HG03442 (cell line): ENCODE data around the gene BIN1.

Experiments
- ATAC-seq: cut with Tn5 transposase; IDR thresholded peaks from one replicate; pipeline ENCODE4 v1.9.1; 2021; ENCODE audit warnings: mild to moderate bottlenecking, moderate library complexity; ENCODE audit not compliant: unreplicated experiment

BIN1 gene

DNA sequence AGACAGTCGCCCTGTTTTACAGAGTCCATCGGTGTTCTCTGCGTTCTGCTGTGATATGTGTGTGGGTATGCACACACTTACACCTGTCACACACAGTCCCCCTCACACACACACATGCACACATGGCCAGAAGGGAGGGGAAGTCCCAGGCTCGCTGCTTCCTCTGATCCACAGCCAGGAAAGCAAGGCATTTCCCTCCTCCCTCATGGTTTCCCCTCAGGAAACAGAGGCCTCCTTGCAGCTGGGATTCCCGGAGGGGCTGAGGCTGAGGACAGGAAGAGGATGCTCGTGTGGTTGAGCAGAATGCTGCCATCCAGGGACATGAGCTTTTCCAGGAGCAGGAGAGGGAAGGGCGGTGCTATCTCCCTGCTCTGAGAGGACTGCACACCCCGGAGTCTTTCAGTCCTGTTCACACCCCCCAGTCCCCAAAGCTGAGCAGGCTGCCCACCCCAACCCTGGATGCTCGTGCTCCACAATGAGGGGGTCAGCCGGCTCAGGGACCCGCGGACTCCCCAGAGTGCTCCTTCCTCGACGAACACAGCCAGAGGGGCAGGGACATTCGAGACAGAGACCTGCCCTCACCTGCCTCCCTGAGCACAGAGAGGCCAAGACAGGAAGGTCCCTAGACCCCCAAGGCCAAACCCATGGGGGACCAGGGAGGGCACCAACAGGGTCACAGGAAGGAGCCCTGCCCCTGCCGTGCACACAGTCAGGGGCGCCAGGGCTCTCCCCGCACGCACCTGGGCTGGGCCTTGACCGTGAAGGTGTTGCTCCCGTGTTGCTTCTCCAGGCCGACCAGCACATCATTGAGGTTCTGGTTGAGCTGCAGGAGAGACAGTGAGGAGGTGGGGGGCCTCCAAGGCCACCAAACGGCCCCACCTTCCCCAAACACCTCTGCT is 45.3 kb downstream of the BIN1 start:
- ATAC-seq, result no peak

GRCh38 chr2:127060264-127060945 is 46.5 kb downstream of the BIN1 start:
- ATAC-seq, result no peak

DNA sequence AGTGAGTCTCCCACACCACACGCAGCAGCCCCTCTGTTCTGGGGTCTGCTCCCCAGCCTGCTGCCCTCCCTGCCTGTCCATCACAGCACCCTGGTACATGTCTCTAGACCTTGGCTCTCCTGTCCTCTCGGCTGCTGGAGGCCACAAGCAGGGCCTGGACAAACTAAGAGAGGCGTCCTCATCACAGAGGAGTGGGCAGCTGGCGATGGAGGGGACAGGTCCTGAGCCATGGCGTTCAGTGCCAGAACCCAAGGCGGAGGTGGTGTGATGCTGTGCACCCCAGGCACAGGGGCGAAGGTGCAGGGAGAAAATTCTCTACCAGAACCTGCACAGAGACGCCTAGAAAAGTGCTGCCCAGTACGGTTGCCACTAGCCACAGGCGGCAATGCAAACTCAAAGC is 47.4 kb downstream of the BIN1 start:
- no peak for ATAC-seq

GRCh38 chr2:127058954-127059252 is 48.1 kb downstream of the BIN1 start:
- ATAC-seq, result no peak

- no peak for ATAC-seq
These were observed 48.6 kb downstream of the BIN1 start for GRCh38 chr2:127058246-127058953.

DNA sequence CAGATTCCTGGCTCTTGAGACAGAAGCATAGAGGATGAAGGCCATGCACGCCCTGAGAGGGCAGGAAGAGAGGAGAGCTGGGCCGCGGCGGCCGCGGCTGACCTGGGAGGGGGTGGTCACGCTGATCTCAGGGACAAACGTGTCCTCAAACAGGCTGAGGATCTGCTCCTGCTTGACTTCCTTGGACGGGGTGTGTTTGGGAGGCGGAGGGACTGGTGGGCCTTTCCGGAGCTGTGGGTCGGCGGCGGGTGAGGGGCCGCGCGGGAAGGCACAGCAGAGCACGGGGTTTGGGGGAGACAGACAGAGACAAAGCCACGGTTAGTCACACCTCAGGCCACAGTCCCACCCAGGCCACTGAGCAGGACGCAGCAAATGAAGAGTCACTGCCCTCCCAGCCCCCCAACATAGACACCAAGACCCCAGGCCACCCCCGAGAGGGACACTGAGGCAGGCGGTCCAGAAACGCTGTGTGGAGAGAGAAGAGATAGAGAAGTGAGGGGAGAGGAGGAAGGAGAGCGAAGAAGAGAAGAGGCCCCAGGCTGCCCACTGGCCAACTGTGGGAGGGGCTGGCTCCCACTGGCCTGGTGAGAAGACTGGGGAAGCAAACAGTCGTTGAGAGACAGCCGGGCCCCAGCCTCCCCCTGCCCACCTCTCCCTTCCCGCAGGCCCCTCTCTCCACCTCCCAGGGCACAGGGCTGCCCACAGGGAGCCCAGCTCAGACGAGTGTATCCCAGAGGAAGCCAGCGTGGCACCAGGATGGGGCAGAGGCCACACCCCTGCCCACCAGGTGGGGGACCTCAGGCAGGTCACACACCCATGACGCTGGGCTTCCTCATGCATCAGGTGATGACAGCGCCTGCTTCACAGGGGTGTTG is 49.3 kb downstream of the BIN1 start:
- ATAC-seq, result no peak

DNA sequence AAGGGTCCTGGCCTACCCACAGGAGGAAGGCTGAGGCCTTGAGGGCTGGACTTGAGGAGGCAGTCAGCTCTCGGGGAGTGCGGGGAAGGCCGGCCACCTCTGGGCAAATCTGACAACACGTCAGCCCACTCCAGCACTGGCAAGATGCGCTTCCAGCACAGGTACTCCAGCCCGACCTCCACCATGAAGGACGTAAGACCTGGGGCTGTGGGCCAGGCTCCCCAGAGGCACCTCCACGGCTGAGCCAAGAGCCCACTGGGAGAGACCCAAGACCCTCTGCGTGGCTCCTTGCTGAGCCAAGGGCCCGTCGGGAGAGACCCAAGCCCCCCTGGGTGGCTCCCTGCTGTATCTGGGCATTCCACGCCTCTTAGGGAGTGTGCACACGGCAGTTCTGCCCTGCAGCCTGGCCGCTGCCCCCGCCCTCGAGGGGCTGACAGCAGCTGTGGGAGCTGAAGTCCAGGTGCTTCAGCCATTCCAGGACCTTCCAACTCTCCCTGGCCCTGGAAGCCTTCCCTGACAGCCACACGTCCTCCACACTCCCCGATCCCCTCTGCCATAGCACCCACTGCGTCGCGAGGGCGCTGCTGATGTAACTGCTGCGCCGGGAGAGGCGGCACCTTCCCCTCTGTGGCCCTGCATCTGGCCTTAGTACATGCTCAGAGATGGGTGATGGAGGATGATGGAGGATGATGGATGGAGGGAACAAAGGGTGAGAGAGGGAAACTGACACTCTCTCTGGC is 50.2 kb downstream of the BIN1 start:
- ATAC-seq, result no peak

DNA sequence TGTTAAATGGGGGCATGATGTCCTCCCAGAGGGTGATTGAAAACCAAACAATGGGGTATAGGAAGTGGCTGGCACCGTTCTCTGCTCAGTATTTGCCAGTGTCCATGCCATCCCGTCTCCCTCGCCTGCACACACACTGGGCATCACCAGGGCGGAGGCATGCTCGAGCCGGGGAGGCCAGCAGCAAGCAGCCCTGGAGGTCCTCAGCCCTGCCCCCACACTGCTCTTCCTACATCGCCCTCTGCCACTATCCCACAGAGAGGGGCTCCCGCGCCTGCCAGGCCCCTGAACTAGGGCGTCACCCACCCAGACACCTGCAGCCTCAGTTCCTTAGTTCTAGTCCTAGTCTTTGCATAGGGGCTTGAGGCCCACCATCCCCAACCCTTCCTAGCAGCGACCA is 50.9 kb downstream of the BIN1 start:
- ATAC-seq, result no peak

DNA sequence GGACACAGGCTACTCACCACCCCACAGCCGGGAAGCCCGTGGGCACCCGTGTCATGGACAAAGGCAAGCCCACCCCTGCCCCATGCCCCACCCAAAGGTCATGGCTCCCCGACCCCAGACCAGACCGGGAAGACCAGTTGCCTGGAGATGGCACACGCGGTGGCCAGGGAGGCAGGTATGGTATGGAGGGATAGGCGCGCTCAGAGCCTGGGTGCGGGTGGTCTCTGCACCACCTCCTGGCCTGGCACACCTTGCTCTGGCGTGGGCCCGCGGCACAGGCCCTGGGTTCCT is 51.2 kb downstream of the BIN1 start:
- ATAC-seq, result no peak

DNA sequence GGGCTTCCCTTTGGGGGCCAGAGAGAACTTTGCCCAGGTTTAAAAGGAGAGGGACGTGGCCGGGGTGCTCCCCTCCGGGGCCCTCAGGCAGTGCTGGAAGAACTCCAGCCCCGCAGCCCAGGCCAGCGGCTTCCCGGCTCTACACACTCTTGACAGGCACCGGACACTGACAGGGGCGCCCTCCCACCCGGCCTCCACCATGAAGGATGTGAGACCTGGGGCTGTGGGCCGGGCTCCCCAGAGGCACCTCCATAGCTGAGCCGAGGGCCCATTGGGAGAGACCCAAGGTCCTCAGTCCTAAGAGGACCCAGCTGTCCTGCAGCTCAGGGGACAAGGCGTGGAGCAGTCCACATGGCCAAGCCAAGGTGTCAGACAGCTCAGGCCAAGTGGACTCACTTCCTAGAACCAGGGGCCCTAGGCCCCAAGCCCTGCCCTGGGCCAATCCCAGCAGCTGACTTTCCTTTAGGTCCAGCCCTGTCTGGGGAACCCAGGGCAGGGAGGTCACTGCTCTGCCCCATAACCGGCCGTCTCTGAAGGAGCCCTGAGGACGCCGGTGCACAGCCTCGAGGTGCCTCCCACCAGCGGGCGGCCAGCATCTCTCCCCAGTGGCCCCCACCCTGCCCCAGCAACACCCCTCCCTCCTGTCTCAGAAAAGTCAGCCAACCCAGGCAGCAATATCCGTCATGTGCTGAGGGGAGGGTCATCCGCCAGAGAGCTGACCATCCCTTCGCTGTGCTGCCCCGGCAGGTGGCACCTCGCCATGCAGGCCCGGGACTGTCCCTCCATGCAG is 51.8 kb downstream of the BIN1 start:
- ATAC-seq, result no peak

DNA sequence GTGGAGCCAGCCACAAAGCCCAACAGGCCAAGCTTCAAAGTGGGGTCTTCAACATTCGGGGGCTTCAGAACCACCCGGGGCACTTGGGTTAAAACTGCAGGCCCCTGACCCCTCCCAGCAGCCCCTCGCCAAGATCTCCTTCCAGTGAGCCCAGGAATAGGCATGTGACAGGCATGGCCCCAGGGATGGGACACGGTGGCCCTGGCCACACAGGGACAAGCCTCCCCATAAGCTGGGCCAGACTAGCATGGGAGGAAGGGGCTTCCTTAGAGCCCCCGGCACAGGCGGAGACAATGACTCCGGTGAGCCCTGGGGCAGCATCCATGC is 52.4 kb downstream of the BIN1 start:
- no peak for ATAC-seq

DNA sequence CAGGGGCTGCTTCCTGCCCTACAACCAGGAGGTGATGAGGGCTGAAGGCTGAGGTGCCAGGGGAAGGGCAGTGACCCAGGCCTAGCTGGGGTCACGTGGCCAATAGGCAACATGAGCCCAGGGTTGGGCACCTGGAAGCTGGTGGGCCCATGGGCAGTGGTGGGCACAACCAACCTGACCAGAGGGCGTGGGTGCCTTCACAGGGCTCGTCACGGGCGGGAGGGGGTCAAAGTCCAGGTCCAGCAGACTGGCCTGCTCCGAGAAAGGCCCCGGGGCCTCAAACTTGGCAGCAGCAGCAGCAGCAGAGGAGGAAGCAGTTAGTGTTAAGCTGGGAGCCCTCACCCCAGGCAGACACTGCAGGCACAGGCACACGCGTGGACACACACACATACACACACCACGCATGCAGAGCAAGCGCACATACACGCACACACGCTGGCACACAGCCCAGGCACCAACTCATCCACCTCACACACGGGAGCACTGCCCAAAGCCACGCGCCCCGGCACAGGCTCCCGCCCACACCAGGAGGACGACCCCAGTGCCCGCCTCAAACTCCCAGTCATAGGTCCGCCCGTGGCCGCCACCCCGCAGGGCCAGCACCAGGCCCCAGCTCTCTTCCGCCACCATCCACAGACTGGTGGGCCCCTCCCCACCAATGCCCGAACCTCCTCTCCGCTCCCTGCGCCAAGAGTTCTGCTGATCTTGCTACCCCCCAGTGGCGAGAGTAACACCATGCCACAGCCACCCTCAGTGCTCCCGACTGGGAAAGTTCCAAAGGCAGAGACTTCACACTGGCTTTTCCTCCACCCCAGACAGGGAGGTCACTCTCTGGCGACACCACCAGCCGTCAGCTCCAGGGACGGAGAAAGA is 53.0 kb downstream of the BIN1 start:
- no peak for ATAC-seq

- no peak for ATAC-seq
These were observed 53.9 kb downstream of the BIN1 start for GRCh38 chr2:127052771-127053691.

DNA sequence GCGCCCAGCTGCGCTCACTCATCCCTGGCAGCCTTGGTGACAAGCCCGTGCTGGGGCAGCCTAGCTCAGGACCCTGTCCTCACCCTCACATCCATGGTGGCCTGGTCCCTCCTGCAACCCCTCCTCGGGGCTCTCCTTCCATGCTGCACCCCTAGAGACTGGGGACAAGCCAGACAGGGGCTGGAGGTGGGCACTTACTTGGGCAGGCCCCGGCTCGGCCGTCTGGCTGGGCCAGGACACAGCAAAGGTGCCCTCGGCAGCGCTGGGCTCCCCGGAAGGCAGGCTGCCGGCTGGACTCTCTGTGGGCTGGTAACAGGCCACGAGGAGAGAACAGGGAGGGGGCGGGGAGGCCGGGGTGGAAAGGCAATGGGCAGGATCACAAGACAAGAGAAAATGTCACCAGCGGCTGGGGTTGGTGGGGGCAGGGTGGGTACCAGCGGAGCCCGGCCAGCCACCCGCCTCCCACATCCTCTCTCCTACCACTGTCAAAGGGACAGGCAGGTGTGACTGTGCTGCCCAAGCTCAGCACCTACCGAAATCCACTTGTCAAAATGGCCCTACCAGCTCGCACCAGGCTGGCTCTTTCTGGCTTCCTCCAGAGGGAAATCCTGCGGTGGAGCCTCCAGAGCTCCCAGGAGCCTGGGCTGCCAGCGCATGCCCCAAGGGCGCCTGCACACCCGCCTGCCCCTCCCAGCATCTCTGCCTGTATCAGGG is 54.7 kb downstream of the BIN1 start:
- ATAC-seq, result no peak

DNA sequence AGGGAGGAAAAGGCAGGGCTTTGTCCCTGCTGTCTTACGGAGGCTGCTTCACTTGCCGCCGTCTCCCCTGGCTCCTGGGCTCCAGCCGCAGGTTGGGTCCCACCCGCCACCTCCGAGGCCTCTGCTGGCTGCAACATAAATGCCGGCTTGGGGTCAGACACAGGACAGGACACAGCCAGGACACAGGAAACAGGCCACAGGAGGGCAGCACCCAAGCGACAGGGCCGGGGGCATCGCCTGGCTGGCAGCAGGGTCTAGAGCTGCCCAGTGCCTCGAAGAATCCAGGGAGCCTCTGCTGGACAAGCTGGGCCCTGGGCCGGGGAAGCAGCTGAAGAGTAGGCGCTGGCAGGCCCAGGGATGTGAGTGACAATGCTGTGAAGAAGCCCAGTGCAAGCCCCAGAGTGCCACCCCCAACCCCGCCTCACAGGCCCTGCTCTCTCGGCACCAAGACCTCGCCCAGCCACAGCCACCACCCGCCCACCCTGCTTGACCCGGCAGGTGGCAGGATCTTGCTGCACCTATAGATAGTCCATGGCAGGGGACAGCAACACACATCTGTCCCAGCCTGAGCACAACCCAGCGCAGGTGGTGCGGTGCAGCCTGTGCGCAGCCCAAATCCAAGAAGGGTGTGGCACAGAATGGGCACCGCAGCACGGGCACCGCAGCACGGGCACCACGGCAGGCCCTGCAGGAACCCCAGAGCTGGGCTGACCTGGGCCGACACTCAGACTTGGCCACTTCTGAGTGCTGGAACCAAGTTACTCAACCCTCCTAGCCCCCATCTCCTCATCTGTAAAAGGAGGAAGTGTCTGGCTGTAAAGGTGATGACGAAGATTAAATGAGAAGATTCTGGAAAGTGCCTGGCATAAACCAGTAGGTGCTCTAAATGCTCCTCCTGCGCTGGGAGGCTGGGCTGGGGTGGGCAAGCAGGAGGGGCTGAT is 55.6 kb downstream of the BIN1 start:
- no peak for ATAC-seq

DNA sequence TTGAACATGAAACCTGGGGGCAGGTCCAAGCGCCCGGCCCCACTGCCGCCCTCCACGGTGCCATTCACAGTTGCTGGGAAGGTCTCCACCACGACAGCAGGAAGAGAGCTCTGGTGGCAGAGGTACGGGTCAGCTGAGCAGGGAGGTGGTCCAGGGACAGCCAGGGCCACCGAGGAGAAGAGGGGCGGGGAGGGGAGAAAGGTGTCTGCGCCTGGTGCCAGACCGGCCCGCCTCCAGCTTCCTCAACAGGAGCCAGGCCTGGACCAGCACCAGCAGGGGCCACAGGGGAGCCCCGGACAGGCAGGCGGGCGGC is 56.2 kb downstream of the BIN1 start:
- no peak for ATAC-seq
